SK-N-SH (cell line): ENCODE data around the gene ANKRD52.

Source experiments
- CTCF ChIP-seq: fragments of 200-600 bp; sonication (generic); IDR thresholded peaks from 2 replicates; pipeline ENCODE4 v1.6.1; 2017; ENCODE audit warnings: antibody characterized with exemption, mild to moderate bottlenecking, moderate library complexity
- EP300 ChIP-seq, 2 experiments: IDR thresholded peaks; 2 replicates each; pipeline versions ENCODE4 v1.4.0 to v1.6.1; 2012; ENCODE audit warnings: borderline replicate concordance in 1 of 2, low read depth in 1 of 2, low read length in 1 of 2
- FOXM1 ChIP-seq: IDR thresholded peaks from 2 replicates; pipeline ENCODE4 v1.4.0; 2012; ENCODE audit warnings: low read depth, mild to moderate bottlenecking
- GABPA ChIP-seq: IDR thresholded peaks from 2 replicates; pipeline ENCODE4 v1.4.0; 2012; ENCODE audit warnings: low read depth, mild to moderate bottlenecking
- MAX ChIP-seq: IDR thresholded peaks from 2 replicates; pipeline ENCODE4 v1.4.0; 2012; ENCODE audit warnings: low read depth
- POLR2AphosphoS5 ChIP-seq: IDR thresholded peaks from 2 replicates; pipeline ENCODE4 v1.6.1; 2012; ENCODE audit warnings: low read depth, low read length
- REST ChIP-seq: IDR thresholded peaks from 2 replicates; pipeline ENCODE4 v1.6.1; 2012; ENCODE audit warnings: mild to moderate bottlenecking, low read depth, low read length, moderate library complexity
- RFX5 ChIP-seq: IDR thresholded peaks from 2 replicates; pipeline ENCODE4 v1.6.1; 2012; ENCODE audit warnings: mild to moderate bottlenecking, improper control_type of control experiment, low read length
- SMC3 ChIP-seq: IDR thresholded peaks from 2 replicates; pipeline ENCODE4 v1.6.1; 2012; ENCODE audit warnings: low read depth, low read length, improper control_type of control experiment
- TCF12 ChIP-seq: IDR thresholded peaks from 2 replicates; pipeline ENCODE4 v1.4.0; 2012
- USF2 ChIP-seq: fragments of 150-350 bp; IDR thresholded peaks from 2 replicates; pipeline ENCODE4 v1.6.1; 2017; ENCODE audit warnings: antibody characterized with exemption, low read length, low read depth, borderline replicate concordance

GRCh38 chr12:56206452-56207166, 51.6 kb downstream of the ANKRD52 start:
- TF ChIP-seq CTCF (peak; percentile 66), SMC3 (peak; percentile 53), REST (no peak), EP300 (IDR thresholded peaks at IDR 0.05; ENCODE audit: borderline replicate concordance in 1 of 2, low read depth in 1 of 2, low read length in 1 of 2) (no peak), FOXM1 (no peak), RFX5 (no peak), USF2 (no peak), POLR2AphosphoS5 (no peak), MAX (no peak), GABPA (no peak), TCF12 (no peak)
